Adrenal gland (tissue), 12 donors: Measurements from ENCODE around the gene CALN1. TPM values are rescaled to one million over a fixed set of nuclear protein-coding genes. Genes with fewer than 3 reads are reported as not detected.

Source experiments
- DNase-seq, 7 donors: peaks; one replicate each; pipeline ENCODE4 v3.0.0-alpha.2; 2019 to 2020
- H3K27ac ChIP-seq, 5 donors: fragments of 200-600 bp; sonication (generic) in 4 of 5; 1 replicate in 3 of 5; 2 replicates in 2 of 5; pipeline versions ENCODE4 v1.5.1 to v1.8.0; 2016 to 2020; ENCODE audit warnings: mild to moderate bottlenecking in 1 of 5
- H3K27me3 ChIP-seq: fragments of 200-600 bp; 2 replicates; pipeline ENCODE4 v1.8.0; 2021
- H3K36me3 ChIP-seq, 2 donors: fragments of 200-600 bp; replicated peaks in 1 of 2; 1 replicate in 1 of 2; 2 replicates in 1 of 2; pipeline versions ENCODE4 v1.5.1 to v1.8.0; 2018 to 2022
- H3K4me1 ChIP-seq, 2 donors: fragments of 200-600 bp; replicated peaks in 1 of 2; 1 replicate in 1 of 2; 2 replicates in 1 of 2; pipeline versions ENCODE4 v1.5.1 to v1.8.0; 2018 to 2021
- H3K4me3 ChIP-seq, 4 donors: fragments of 200-600 bp; sonication (generic) in 3 of 4; one replicate each; pipeline ENCODE4 v1.5.1; 2016 to 2018
- H3K9me3 ChIP-seq, 3 donors: fragments of 200-600 bp; sonication (generic) in 1 of 3; replicated peaks in 1 of 3; 1 replicate in 2 of 3; 2 replicates in 1 of 3; pipeline versions ENCODE4 v1.5.1 to v1.8.0; 2016 to 2021
- POLR2A ChIP-seq, 2 donors: fragments of 450-650 bp; IDR thresholded peaks; one replicate each; pipeline ENCODE4 v1.6.1; 2017; ENCODE audit warnings: antibody characterized with exemption in 2 of 2, mild to moderate bottlenecking in 2 of 2, moderate library complexity in 1 of 2
- WGBS, 4 donors: extraction: QIAGEN DNeasy Blood & Tissue Kit in 2 of 4; methylation state at CpG; one replicate each; pipeline versions ENCODE4 v1.1.5 to v1.1.7; 2013 to 2017; 5-methylcytosine and 5-hydroxymethylcytosine counted together
- intact Hi-C, 2 donors: fragments of 100-400 bp; cut with DNase I; formaldehyde crosslinking; loops; one replicate each; pipeline versions ENCODE4 v1.14.1 to v1.15.0; 2022 to 2023
- polyA plus RNA-seq, 3 donors: library from polyadenylated mRNA; stranded (reverse); fragments of 200-250 nt in 2 of 3; fragments of 350-450 nt in 1 of 3; fragmentation: Illumina TruSeq in 1 of 3; extraction: RNeasy Lipid Tissue Mini Kit (QIAGEN cat#74804) in 1 of 3; gene quantifications; one replicate each; pipeline ENCODE4 v1.2.3, GENCODE V29; 2013 to 2014
- total RNA-seq, 9 donors: library from RNA; depleted of rRNA in 4 of 9; stranded (reverse); fragments of >200 nt in 4 of 9; fragments of 120-200 nt in 1 of 9; fragmentation: NEBNext Ultra II Directional in 1 of 9; extraction: Animal tissue kit (Norgen Biotek cat#: 25700) in 1 of 9; gene quantifications; one replicate each; pipeline versions ENCODE4 v1.1.0 to v1.2.4, GENCODE V29; 2013 to 2023
- TF ChIP-seq, protein P1 (sequence below), 6 experiments: fragments of 450-650 bp in 4 of 6; fragments of 200-600 bp in 2 of 6; sonication (generic) in 1 of 6; IDR thresholded peaks; 1 replicate in 5 of 6; 2 replicates in 1 of 6; pipeline versions ENCODE4 v1.5.1 to v1.8.0; 2016 to 2021; ENCODE audit warnings: antibody characterized with exemption in 6 of 6, mild to moderate bottlenecking in 2 of 6, moderate library complexity in 1 of 6
- donor health status: healthy with polysubstance abuse.
- donor health status: Bipolar disorder and iron deficiency.
- donor health status: DM: yes; HTN: yes; CAD: no.
- donor health status: DM: no; HTN: no; CAD: no.
- donor health status: DM: no; HTN: no; CAD: no.
- donor health status: DM: yes; HTN: yes; CAD: no.

Gene CALN1
- total and polyA plus RNA-seq, 12 donors, result 4.3 to 51.5 (median 15.2) TPM

DNA sequence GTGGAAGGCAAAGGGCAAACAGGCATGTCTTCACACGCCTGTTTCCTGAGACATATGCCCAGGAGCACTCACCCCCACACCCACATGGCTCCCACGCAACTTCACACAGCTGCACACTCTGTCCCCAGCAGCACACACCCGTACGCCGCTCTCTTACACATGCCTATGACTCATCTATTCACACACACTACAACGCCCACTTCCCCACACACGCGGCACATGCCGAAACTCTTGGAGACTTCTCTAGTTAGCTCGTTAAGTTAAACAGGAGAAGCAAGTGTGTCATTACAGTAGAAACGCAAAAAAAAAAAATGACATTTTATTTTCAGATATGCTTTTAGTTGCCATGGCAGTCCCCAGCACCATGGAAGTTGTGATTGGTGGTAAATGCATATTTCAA is 6.7 kb downstream of the CALN1 start:
- DNase-seq, result no peak
- no peaks in the 10 kb centered on the region for H3K9me3 ChIP-seq
- intact Hi-C loops, result no loop called here
- no peaks in the 10 kb centered on the region for H3K4me1 ChIP-seq
- H3K27ac ChIP-seq, result no peak overlapping the region
- no peaks in the 10 kb centered on the region for H3K36me3 ChIP-seq
- no peak overlapping the region for H3K4me3 ChIP-seq
- no peaks in the 10 kb centered on the region for H3K27me3 ChIP-seq
- WGBS, 4 donors, result 71 to 81% (median 76%) methylated on average over 11 of the region's 11 CpGs
- no peak for TF ChIP-seq POLR2A (IDR thresholded peaks at IDR 0.05)
- TF ChIP-seq, protein P1, sequence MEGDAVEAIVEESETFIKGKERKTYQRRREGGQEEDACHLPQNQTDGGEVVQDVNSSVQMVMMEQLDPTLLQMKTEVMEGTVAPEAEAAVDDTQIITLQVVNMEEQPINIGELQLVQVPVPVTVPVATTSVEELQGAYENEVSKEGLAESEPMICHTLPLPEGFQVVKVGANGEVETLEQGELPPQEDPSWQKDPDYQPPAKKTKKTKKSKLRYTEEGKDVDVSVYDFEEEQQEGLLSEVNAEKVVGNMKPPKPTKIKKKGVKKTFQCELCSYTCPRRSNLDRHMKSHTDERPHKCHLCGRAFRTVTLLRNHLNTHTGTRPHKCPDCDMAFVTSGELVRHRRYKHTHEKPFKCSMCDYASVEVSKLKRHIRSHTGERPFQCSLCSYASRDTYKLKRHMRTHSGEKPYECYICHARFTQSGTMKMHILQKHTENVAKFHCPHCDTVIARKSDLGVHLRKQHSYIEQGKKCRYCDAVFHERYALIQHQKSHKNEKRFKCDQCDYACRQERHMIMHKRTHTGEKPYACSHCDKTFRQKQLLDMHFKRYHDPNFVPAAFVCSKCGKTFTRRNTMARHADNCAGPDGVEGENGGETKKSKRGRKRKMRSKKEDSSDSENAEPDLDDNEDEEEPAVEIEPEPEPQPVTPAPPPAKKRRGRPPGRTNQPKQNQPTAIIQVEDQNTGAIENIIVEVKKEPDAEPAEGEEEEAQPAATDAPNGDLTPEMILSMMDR (IDR thresholded peaks at IDR 0.05), result no peak

DNA sequence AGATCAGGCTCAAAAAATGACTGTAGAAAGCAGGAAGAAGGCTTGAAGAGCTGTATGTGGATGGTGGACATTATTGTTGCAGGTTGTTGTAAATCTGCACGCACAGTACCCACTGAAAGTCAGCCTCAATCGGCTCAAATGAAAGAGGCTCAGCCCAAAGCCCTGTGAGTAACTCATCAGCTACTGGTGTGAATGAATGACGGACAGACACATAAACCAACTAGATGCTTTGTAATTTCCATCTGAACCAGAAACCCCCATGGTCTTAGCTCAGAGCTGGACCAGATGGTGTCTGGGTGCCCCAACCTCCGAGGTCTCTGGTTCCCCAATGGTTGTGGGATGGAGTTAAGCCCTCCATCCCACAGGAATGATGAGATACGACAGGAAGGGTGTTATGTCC is 7.4 kb downstream of the CALN1 start:
- Histone ChIP-seq H3K27me3 (no peaks in the 10 kb centered on the region), H3K36me3 (no peaks in the 10 kb centered on the region), H3K27ac (no peak overlapping the region), H3K4me1 (no peaks in the 10 kb centered on the region), H3K9me3 (no peaks in the 10 kb centered on the region), H3K4me3 (no peak overlapping the region)
- no peak for TF ChIP-seq POLR2A (IDR thresholded peaks at IDR 0.05)
- 86 to 92% (median 91%) methylated on average over 4 to 5 of the region's 5 CpGs for WGBS, 4 donors
- DNase-seq, result no peak
- intact Hi-C loops, result no loop called here

DNA sequence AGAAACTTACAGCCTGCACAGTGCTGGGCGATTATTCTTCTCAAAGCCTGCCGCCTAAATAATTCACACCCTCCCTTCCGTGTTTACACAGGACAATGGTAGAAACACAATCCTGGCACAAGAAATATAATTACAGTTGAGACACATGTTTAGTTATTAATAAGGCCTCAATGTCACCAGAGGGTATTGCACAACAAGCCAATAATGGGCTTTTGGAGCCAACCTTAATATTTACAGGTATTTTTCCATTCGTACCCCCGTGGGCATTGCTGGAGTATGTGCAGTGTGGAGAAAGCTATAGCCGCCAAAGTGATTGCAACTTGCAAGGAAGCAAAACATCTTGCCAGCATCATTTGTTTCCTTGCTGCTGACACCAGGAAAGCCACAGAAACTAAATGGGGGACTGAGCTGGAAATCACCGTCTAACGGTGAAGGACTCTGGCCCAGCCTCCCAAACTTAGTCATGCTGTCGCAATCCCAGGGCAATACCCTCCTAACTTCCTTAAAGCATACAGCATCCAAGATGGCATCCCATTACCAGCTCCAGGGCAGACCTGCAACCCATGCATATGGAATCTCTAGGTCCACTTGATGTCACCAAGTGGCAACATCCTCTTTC is 8.6 kb downstream of the CALN1 start:
- Histone ChIP-seq H3K4me3 (no peak overlapping the region), H3K27ac (no peak overlapping the region), H3K4me1 (no peaks in the 10 kb centered on the region), H3K9me3 (no peaks in the 10 kb centered on the region), H3K27me3 (no peaks in the 10 kb centered on the region), H3K36me3 (no peaks in the 10 kb centered on the region)
- no peak for TF ChIP-seq POLR2A (IDR thresholded peaks at IDR 0.05)
- TF ChIP-seq, protein P1 (IDR thresholded peaks at IDR 0.05), result no peak
- DNase-seq, result no peak
- WGBS, 4 donors, result 63 to 81% (median 72%) methylated on average over 9 of the region's 9 CpGs
- intact Hi-C loops, result no loop called here

DNA sequence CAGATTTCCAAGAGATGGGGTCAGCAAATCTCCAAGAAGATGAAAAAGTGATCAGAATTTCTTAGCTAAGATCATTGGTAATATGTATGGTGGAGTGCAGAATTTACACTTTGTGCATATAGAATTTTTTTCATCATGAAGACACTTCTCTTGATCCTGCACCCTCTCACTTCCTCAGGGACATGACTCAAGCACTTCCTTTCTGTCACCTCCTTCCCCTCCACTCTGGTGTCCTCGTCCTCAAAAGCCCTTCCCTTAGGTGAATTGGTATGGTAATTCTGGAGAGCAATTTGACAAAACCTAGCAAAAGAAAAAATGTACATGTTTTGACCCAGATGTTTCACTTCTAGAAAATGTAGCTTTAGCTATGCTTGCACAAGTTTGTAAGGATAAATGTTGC is 18.1 kb downstream of the CALN1 start:
- intact Hi-C loops, result no loop called here
- TF ChIP-seq POLR2A (IDR thresholded peaks at IDR 0.05), result no peak
- TF ChIP-seq, protein P1 (IDR thresholded peaks at IDR 0.05), result no peak

DNA sequence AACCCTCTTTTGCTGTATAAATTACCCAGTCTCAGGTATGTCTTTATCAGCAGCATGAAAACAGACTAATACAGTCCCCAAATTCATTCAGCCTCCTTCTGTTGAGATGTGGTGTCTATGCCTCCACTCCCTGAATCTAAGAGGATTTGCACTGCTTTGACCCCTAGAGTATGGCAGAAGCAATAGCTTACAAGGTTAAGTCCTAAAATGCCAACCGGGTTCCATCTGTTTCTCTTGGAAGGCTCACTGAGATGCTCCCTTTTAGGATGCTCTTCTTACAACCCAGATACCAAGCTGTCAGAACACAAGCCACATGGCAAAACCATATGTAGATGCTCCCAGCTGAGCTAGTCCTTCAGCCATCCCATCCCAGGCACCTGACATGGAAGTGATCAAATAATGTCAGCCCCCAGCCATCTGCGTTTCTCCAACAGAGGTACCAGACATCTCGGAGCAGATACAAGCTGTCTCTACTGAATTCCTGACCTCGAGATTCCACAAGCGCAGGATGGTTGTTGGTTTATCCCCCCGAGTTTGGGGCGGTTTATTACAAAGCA is 20.2 kb downstream of the CALN1 start:
- TF ChIP-seq, protein P1 (IDR thresholded peaks at IDR 0.05), result no peak
- no peak for TF ChIP-seq POLR2A (IDR thresholded peaks at IDR 0.05)
- Histone ChIP-seq H3K27ac (no peak overlapping the region), H3K27me3 (no peaks in the 10 kb centered on the region), H3K4me3 (no peak overlapping the region), H3K4me1 (no peaks in the 10 kb centered on the region), H3K9me3 (no peaks in the 10 kb centered on the region), H3K36me3 (no peaks in the 10 kb centered on the region)
- 91 to 97% (median 92%) methylated on average over 7 of the region's 7 CpGs for WGBS, 4 donors
- no peak for DNase-seq
- intact Hi-C loops, result no loop called here

More for the DNA sequence above, 18.1 kb downstream of the CALN1 start:
- no peaks in the 10 kb centered on the region for H3K4me1 ChIP-seq
- DNase-seq, result no peak
- no peaks in the 10 kb centered on the region for H3K36me3 ChIP-seq
- H3K4me3 ChIP-seq, result no peak overlapping the region
- no peak overlapping the region for H3K27ac ChIP-seq
- H3K9me3 ChIP-seq, result no peaks in the 10 kb centered on the region
- H3K27me3 ChIP-seq, result no peaks in the 10 kb centered on the region
- WGBS, 4 donors, result 39 to 58% (median 49%) methylated on average over 1 of the region's 1 CpG
